BJ (cell line): Measurements from ENCODE around the gene DGKH. TPM values are rescaled to one million over a fixed set of nuclear protein-coding genes. Genes with fewer than 3 reads are reported as not detected.
"Not testable (repeated sequence)": the region's sequence is repeated elsewhere in the genome, so short reads cannot be mapped to it uniquely, and the experiment has no call there.

Experiments used
- CTCF ChIA-PET: fragments of 350-600 bp; formaldehyde crosslinking; extraction: SDS; loops from one replicate; lab custom pipeline; 2021; ENCODE audit warnings: antibody characterized with exemption, inconsistent platforms; lab: Yijun Ruan, JAX
- POLR2A ChIA-PET: fragments of 300-600 bp; sonication (Branson Sonifier 250); formaldehyde crosslinking; extraction: SDS; loops from one replicate; lab custom pipeline; 2021; ENCODE audit warnings: antibody characterized with exemption; lab: Charles Lee
- DNase-seq: peaks from one replicate; pipeline ENCODE4 v3.0.0-alpha.2; 2011; ENCODE audit warnings: low read depth
- H3K27me3 ChIP-seq: 2 replicates; pipeline ENCODE4 v1.6.0; 2011; ENCODE audit warnings: low read length; ENCODE audit not compliant: control insufficient read depth, insufficient read depth
- H3K36me3 ChIP-seq: 2 replicates; pipeline ENCODE4 v1.5.1; 2011; ENCODE audit warnings: low read length; ENCODE audit not compliant: control insufficient read depth, insufficient read depth
- H3K4me3 ChIP-seq: 2 replicates; pipeline ENCODE4 v1.5.1; 2011; ENCODE audit warnings: low read depth, mild to moderate bottlenecking, control low read depth, low read length
- polyA plus RNA-seq: library from polyadenylated mRNA; depleted of rRNA; stranded (reverse); fragments of >200 nt; gene quantifications from 2 replicates; pipeline ENCODE4 v1.2.3, GENCODE V29; 2011
- TF ChIP-seq, protein P1 (sequence below): IDR thresholded peaks from 2 replicates; pipeline ENCODE4 v1.5.1; 2011; ENCODE audit warnings: low read depth, mild to moderate bottlenecking, control low read depth, inconsistent platforms, low read length, moderate library complexity; ENCODE audit not compliant: insufficient read depth

The DGKH gene
- polyA plus RNA-seq, 1 experiment = 4.2 TPM

DNA sequence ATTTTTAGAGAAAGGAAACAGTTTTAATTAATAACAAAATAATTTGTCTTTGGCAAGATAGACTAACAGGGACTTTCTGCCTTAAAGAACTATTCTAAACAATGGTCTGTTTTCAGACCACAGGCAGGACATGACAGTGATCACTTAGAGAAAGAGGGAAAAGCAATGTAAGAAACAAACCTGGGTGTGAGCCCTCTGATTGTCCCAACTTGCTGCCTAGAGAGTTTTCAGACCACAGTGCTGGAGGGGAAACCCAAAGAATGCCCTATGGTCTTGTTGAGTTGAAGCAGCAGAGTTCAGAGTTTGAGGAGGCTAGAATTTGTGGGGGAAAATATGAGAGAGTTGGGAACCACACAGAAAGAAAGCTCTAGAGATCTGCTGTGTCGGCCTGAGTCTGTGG is 38.1 kb downstream of the DGKH start:
- H3K27me3 ChIP-seq = no peaks in the 10 kb centered on the region
- peaks cover 2% of the 10 kb centered on the region for H3K36me3 ChIP-seq
- CTCF ChIA-PET = interaction anchor here (0.6 kb wide), 1 partner anchor 16 kb away, joined by 3 read pairs; no protein-coding TSS in a partner anchor
- no peak overlapping the region for H3K4me3 ChIP-seq
- no peak for DNase-seq
- TF ChIP-seq, protein P1, sequence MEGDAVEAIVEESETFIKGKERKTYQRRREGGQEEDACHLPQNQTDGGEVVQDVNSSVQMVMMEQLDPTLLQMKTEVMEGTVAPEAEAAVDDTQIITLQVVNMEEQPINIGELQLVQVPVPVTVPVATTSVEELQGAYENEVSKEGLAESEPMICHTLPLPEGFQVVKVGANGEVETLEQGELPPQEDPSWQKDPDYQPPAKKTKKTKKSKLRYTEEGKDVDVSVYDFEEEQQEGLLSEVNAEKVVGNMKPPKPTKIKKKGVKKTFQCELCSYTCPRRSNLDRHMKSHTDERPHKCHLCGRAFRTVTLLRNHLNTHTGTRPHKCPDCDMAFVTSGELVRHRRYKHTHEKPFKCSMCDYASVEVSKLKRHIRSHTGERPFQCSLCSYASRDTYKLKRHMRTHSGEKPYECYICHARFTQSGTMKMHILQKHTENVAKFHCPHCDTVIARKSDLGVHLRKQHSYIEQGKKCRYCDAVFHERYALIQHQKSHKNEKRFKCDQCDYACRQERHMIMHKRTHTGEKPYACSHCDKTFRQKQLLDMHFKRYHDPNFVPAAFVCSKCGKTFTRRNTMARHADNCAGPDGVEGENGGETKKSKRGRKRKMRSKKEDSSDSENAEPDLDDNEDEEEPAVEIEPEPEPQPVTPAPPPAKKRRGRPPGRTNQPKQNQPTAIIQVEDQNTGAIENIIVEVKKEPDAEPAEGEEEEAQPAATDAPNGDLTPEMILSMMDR = no peak
- POLR2A ChIA-PET = no interaction called here

DNA sequence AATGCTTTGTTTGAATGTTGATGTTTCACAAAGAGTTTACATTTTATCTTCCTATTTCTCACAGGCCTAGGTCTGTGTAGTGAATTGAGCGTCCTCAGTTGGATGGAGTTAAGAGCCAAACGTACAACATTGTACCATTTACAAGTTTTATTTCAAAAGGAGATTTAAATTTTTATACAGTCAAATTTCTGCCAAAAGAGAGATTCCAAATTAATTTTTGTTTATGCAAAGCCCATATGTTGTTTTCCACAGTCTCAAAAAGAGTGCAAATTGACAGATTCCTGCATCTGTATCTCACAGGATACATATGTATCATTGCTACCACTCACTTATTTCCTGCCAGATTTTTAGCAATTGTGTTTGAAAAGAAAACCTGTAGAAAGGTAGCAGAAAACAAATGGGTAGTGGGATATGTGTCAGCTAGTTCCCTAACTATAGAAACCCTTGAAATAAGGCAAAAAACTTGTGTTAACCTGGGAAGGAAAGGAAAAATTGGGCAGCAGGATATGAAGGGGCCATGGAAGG is 46.1 kb downstream of the DGKH start:
- H3K36me3 ChIP-seq = peaks cover 2% of the 10 kb centered on the region; the same call in 1 of the 2 replicates
- TF ChIP-seq, protein P1 = no peak
- no peak overlapping the region for H3K4me3 ChIP-seq
- no peak for DNase-seq
- CTCF ChIA-PET = no interaction called here
- H3K27me3 ChIP-seq = no peaks in the 10 kb centered on the region
- POLR2A ChIA-PET = no interaction called here

DNA sequence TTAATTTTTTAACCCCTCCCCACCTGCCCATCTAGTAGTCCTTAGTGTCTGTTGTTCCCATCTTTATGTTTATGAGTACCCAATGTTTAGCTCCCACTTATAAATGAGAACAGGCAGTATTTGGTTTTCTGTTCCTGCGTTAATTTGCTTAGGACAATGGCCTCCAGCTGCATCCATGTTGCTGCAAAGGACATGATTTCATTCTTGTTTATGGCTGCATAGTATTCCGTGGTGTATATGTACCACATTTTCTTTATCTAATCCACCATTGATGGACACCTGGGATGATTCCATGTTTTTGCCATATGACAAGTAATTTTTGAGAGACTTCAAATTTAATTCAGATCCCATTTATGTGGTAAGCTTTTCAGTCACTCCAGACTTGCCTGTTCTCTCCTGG is 47.8 kb downstream of the DGKH start:
- H3K27me3 ChIP-seq, H3K36me3 ChIP-seq, H3K4me3 ChIP-seq, DNase-seq, POLR2A ChIA-PET: not testable (repeated sequence)
- CTCF ChIA-PET = interaction anchor here (0.9 kb wide), 1 partner anchor 21 kb away, joined by 3 read pairs; no protein-coding TSS in a partner anchor

DNA sequence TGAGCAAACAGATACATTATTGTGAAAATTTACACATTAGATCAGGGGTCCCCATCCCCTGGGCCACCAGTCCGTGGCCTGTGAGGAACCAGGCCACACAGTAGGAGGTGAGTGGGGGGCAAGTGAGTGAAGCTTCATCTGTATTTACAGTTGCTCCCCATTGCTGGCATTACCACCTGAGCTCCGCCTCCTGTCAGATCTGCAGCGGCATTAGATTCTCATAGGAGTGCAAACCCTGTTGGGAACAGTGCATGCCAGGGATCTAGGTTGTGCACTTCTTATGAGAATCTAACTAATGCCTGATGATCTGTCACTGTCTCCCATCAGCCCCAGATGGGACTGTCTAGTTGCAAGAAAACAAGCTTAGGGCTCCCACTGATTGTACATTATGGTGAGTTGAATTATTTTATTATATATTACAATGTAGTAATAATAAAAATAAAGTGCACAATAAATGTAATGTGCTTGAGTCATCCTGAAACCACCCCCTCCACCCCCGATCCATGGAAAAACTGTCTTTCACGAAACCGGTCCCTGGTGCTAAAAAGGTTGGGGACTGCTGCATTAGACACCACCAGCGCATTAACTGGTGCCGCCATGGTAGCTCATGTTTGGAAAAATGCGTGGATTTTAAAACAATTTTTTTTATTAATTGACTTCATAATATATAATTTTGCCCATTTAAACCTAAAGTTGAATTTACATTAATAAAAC is 51.7 kb downstream of the DGKH start:
- ChIA-PET CTCF (no interaction called here), POLR2A (no interaction called here)
- no peak for DNase-seq
- Histone ChIP-seq H3K4me3 (no peak overlapping the region), H3K36me3 (no peaks in the 10 kb centered on the region), H3K27me3 (no peaks in the 10 kb centered on the region)
- TF ChIP-seq, protein P1 = no peak

DNA sequence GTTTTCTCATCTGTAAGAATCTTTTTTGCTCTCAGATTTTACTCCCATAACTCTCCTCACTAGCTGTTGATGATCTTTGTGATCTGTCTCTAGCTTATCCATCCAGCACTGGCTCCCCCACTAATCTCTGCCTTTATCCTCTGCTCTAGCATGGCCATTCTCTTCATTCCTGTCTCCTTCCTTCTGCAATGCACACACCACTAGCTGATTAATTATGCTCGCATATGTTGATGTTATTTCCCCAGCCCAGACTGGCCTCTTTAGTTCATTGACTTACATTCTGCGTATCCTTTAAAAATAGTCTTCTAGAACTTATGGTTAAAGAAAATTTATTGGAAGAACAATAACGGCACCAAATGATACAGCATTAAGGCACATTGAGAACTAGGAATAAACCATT is 52.5 kb downstream of the DGKH start:
- ChIA-PET CTCF (interaction anchor here (1.6 kb wide), 1 partner anchor 10 kb away, joined by 7 read pairs; no protein-coding TSS in a partner anchor), POLR2A (no interaction called here)
- Histone ChIP-seq H3K36me3 (no peaks in the 10 kb centered on the region), H3K4me3 (no peak overlapping the region), H3K27me3 (no peaks in the 10 kb centered on the region)
- TF ChIP-seq, protein P1 = no peak
- DNase-seq = no peak
